A673 (cell line): ENCODE data around the gene SDK1. TPM values are rescaled to one million over a fixed set of nuclear protein-coding genes. Genes with fewer than 3 reads are reported as not detected.

Experiments
- BruUV-seq: library from RNA; stranded (reverse); fragments of 400-500 nt; replicated peaks from 2 replicates; lab custom pipeline; 2021; lab: Mats Ljungman, UMichigan
- CTCF ChIA-PET: fragments of 300-600 bp; sonication (Branson Sonifier 250); formaldehyde crosslinking; loops from one replicate; lab custom pipeline; 2022; ENCODE audit warnings: antibody characterized with exemption; lab: Charles Lee
- POLR2A ChIA-PET: fragments of 300-600 bp; sonication (Branson Sonifier 250); formaldehyde crosslinking; loops from one replicate; lab custom pipeline; 2022; ENCODE audit warnings: antibody characterized with exemption; ENCODE audit not compliant: low non-redundant PET; lab: Charles Lee
- DNase-seq: peaks from one replicate; pipeline ENCODE4 v3.0.0-alpha.2; 2015; ENCODE audit warnings: low spot score
- H3K27ac ChIP-seq: fragments of 200-600 bp; sonication (generic); 2 replicates; pipeline ENCODE4 v1.5.1; 2016; ENCODE audit warnings: mixed run types, low read depth, mild to moderate bottlenecking, mixed read lengths, antibody characterized with exemption, low read length; ENCODE audit not compliant: poor library complexity, severe bottlenecking
- H3K27me3 ChIP-seq: fragments of 200-600 bp; sonication (generic); replicated peaks from 2 replicates; pipeline ENCODE4 v1.6.1; 2017; ENCODE audit warnings: mixed run types, low read depth, mild to moderate bottlenecking, mixed read lengths, antibody characterized with exemption, low read length; ENCODE audit not compliant: insufficient read depth, poor library complexity
- H3K36me3 ChIP-seq: fragments of 200-600 bp; sonication (generic); 2 replicates; pipeline ENCODE4 v1.6.1; 2016; ENCODE audit warnings: mixed run types, mild to moderate bottlenecking, mixed read lengths, antibody characterized with exemption, low read length; ENCODE audit not compliant: insufficient read depth, poor library complexity, severe bottlenecking
- H3K4me1 ChIP-seq: fragments of 200-600 bp; sonication (generic); 2 replicates; pipeline ENCODE4 v1.6.1; 2017; ENCODE audit warnings: mixed run types, mild to moderate bottlenecking, mixed read lengths, antibody characterized with exemption, low read length; ENCODE audit not compliant: insufficient read depth, poor library complexity, severe bottlenecking
- H3K4me3 ChIP-seq: fragments of 200-600 bp; sonication (generic); 2 replicates; pipeline ENCODE4 v1.5.1; 2016; ENCODE audit warnings: low read depth, mixed run types, mild to moderate bottlenecking, mixed read lengths, low read length; ENCODE audit not compliant: poor library complexity, severe bottlenecking
- H3K9me3 ChIP-seq: fragments of 200-600 bp; sonication (generic); 2 replicates; pipeline ENCODE4 v1.6.1; 2016; ENCODE audit warnings: mixed run types, low read depth, mild to moderate bottlenecking, mixed read lengths, antibody characterized with exemption, low read length; ENCODE audit not compliant: poor library complexity, severe bottlenecking
- CTCF ChIP-seq: fragments of 300-800, 200-600 bp; sonication (generic); conservative IDR thresholded peaks from 2 replicates; pipeline ENCODE4 v1.5.1; 2017; ENCODE audit warnings: low read depth, mild to moderate bottlenecking, antibody characterized with exemption, low read length, moderate library complexity, mixed read lengths
- EZH2 ChIP-seq: fragments of 200-600 bp; sonication (generic); IDR thresholded peaks from 2 replicates; pipeline ENCODE4 v1.6.1; 2017; ENCODE audit warnings: borderline replicate concordance, low read depth, mild to moderate bottlenecking, mixed read lengths, antibody characterized with exemption, low read length; ENCODE audit not compliant: poor library complexity, severe bottlenecking
- intact Hi-C: fragments of 100-400 bp; cut with micrococcal nuclease; formaldehyde crosslinking; loops from one replicate; pipeline ENCODE4 v1.10.0; 2022; ENCODE audit not compliant: unreplicated experiment
- total RNA-seq: library from RNA; stranded (reverse); gene quantifications from 2 replicates; pipeline ENCODE4 v1.2.3, GENCODE V29; 2021

SDK1 gene
- total RNA-seq, 1 experiment from 2014 or later = 14.7 TPM

GRCh38 chr7:3430588-3430987 lies 129.5 kb downstream of the SDK1 start:
- Histone ChIP-seq H3K4me3 (no peak overlapping the region), H3K4me1 (peaks cover 2% of the 10 kb centered on the region), H3K27me3 (peaks cover 5% of the 10 kb centered on the region), H3K36me3 (no peaks in the 10 kb centered on the region), H3K27ac (no peak overlapping the region), H3K9me3 (no peaks in the 10 kb centered on the region)
- CTCF ChIA-PET = no interaction called here
- no TSS peak for BruUV-seq
- TF ChIP-seq CTCF (no peak), EZH2 (no peak)
- DNase-seq = no peak
- POLR2A ChIA-PET = no interaction called here
- intact Hi-C loops = no loop called here

- no peak for DNase-seq
- Histone ChIP-seq H3K27ac (no peak overlapping the region), H3K4me1 (peaks cover 9% of the 10 kb centered on the region), H3K27me3 (peaks cover 5% of the 10 kb centered on the region), H3K36me3 (no peaks in the 10 kb centered on the region), H3K4me3 (no peak overlapping the region), H3K9me3 (no peaks in the 10 kb centered on the region)
- intact Hi-C loops = no loop called here
- no TSS peak for BruUV-seq
- CTCF ChIA-PET = no interaction called here
- POLR2A ChIA-PET = no interaction called here
- TF ChIP-seq CTCF (no peak), EZH2 (no peak)
Observed at GRCh38 chr7:3431306-3431705, 130.3 kb downstream of the SDK1 start.

- ChIA-PET CTCF (no interaction called here), POLR2A (no interaction called here)
- intact Hi-C loops = no loop called here
- H3K4me3 ChIP-seq = no peak overlapping the region
- peaks cover 5% of the 10 kb centered on the region for H3K27me3 ChIP-seq
- no peaks in the 10 kb centered on the region for H3K36me3 ChIP-seq
- no peaks in the 10 kb centered on the region for H3K9me3 ChIP-seq
- H3K27ac ChIP-seq = no peak overlapping the region
- no peak for DNase-seq
- H3K4me1 ChIP-seq = peaks cover 22% of the 10 kb centered on the region
- TF ChIP-seq EZH2 (no peak), CTCF (no peak)
- no TSS peak for BruUV-seq
Observed at GRCh38 chr7:3432911-3433310, 131.9 kb downstream of the SDK1 start.
